HG03460 (cell line): ENCODE results near the gene NIFK.
"Not testable (repeated sequence)": the region's sequence is repeated elsewhere in the genome, so short reads cannot be mapped to it uniquely, and the experiment has no call there.

Experiments used
- ATAC-seq: cut with Tn5 transposase; IDR thresholded peaks from one replicate; pipeline ENCODE4 v1.9.1; 2021; ENCODE audit not compliant: unreplicated experiment

The NIFK gene

DNA sequence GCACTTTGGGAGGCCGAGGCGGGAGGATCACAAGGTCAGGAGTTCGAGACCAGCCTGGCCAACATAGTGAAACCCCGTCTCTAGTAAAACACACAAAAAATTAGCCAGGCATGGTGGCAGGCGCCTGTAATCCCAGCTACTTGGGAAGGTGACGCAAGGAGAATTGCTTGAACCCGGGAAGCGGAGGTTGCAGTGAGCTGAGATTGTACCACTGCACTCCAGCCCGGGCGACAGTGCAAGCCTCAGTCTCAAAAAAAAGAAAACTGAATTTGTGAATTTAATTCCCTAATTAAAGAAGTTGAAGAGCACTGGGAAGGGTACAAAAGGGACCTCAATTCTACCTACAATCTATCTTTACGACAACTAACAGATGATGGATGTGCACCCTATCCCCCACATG lies 2.1 kb downstream of the NIFK start:
- not testable (repeated sequence) for ATAC-seq

DNA sequence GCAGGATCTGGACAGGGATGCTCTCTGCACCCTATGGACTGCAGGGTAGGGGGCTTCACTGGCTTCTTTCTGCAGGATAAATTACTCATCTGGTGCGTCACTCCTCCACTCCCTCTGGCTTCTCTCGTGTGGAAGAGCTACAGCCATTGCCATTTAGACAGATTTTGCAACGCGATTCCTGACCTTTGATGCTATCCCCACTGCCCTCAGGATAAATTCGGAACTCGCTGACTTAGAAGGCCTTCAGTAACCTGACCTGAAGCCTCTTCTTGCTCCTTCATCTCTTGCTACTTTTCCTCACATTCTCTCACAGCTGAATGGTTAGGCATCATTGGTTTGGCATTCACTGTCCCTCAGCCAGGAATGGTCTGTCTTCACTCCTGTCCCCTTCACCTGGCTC lies 5.3 kb downstream of the NIFK start:
- ATAC-seq = no peak

DNA sequence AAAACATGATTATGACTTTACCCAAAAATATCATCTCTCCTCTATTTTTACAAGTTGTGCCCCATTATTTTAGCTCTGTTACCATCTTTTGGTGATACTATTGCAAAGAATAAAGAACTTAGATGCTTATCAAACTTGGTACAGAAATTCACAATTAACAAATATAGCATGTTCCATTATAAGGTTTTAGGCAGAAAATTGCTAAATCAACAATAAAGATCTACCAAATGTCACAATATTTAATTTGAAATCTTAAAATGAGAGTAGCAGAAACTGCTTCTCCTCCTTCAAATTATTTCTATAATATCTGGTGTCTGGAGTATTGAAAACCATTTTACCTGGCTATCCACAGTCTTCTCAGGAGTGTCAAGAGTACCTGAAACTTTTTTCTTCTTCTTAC lies 8.7 kb downstream of the NIFK start:
- ATAC-seq = no peak

DNA sequence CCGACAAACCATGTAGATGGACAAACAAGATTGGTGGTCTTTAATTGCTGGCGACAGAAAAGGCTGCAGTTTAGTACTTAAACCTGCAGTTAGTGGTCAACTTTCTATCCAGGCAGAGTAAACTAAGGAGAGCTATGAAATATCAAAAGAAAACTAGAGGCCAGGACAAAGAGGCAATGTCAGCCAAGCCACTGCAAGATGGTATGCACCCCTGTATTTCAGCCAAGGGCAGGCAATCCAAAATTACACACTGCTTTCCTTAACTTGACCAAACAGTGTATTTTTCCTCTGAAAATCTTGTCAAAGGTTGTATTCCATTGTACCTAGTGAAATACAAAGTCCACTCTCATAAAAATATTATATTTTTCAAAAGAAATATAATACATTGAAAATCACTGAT lies 9.3 kb downstream of the NIFK start:
- ATAC-seq = no peak

DNA sequence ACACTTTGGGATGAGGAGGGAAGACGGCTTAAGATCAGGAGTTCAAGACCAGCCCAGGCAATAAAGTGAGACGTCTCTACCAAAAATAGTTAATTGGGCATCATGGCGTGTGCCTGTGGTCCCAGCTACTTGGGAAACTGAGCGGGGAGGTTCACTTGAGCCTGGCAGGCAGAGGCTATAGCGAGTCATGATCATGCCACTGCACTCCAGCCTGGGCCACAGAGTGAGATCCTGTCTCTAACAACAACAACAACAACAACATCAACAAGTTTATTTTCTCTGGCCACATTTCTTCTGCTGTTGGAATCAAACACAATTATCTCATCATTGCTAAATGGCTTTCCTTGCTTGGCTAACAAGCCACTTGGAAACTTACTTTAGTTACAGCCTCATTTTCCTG lies 13.4 kb downstream of the NIFK start:
- no peak for ATAC-seq

DNA sequence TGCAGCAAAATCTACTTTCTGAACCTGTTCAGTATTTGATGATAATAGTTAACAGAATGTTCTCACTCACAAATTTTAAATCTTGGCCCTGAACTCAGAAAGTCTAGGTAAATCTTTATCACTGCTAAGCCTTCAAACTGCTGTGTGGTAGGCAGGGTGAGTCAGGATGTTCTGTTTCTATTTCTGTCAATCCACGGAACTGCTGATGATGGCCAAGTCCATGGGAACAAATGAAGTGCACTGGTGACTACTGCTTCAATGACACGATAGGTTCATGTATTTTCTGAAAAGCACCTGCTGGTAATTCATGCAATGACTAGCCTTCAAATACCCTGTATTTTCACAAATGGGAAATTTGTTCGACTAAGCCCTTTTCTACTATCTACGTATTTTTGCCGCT lies 14.2 kb downstream of the NIFK start:
- no peak for ATAC-seq

DNA sequence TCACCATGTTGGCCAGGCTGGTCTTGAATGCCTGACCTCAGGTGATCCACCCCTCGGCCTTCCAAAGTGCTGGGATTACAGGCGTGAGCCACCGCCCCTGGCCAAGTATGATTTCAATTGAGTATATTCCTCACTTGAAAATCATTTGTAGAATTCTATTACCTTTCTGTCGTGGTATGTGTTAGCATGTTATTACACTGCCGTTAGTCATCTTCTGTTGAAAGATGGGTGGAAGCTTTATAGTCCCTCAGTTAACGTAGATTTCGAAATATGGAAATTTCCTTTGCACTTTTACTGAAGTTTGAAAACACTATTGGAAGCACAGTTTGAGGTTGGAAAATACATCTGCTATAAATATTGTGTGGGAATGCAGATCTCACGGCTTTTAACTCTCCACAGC lies 14.7 kb downstream of the NIFK start:
- ATAC-seq = no peak

DNA sequence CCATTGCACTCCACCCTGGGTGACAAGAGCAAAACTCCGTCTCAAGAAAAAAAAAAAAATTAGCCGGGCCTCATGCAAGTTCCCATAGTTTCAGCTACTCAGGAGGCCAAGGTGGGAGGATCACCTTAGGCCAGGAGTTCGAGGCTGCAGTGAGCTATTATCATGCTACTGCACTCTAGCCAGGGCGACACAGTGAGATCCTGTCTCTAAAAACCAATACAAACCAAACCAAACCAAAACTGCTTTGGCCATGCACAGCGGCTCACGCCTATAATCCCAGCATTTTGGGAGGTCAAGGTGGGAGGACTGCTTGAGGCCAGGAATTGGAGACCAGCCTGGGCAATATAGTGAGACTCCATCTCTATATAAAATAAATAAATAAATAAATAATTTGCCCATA lies 19.1 kb downstream of the NIFK start:
- no peak for ATAC-seq

DNA sequence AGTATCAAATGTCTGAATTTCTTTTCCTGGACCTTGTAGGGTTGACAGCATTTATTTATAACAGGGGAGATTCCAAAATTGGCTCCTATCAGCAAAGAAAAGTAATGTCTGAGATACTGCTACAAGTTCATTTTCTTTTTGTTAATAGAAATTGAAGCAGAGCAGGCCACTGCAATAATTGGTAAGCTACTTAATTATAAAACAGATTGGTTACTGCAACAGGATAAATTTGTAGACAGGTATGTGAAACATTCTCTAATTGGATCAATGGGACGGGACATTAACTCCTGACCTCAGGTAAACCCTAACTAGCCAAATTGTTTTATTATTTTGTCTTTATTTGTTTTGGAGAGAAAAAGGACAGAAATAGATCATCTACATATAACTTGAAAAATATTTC lies 20.5 kb downstream of the NIFK start:
- ATAC-seq = no peak

DNA sequence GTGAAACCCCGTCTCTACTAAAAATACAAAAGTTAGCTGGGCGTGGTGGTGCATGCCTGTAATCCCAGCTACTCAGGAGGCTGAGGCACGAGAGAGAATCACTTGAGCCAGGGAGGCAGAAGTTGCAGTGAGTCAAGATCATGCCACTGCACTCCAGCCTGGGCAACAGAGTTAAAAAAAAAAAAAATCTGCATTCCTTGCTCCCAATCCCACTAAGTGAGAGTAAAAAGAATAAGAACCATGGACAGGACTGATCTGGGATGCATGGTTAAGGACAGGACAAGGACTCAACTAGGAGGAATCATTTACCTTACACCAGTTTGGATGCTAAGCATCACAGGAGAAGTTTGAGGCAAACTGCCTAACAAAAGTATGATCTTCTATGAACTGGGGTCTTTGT lies 25.2 kb downstream of the NIFK start:
- not testable (repeated sequence) for ATAC-seq

DNA sequence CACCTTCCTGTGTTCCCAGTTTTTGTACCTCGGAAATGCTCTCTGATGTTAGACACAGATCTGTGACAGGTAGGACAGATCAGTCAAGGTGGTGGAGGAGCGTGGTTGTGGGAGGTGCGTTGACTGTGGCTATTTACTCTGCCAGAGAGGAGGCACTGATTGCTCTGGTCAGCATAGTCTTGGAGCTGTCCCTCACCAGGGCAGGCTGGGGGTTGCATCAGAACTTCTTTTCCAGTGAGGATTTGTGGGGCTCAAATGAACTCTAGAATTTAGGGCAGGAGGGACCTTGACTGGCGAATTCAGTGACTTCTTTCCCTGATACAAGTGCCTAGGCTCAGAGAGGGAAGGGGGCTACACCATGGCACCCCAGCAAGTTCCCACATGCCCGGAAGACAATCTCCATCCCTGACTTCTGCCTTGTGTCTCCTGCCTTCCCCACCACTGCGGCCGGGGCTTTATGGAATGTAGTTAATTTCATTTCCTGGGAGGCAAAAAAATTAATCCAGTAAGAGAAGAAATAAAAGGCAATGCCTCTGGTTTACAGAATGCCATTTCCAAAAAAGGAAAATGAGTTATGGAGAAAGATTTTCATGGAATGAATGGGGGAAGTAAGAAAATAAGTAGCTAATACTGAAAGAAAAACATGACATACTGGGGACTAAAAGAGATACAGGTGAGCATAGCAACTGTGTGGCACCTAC lies 26.1 kb downstream of the NIFK start:
- ATAC-seq = no peak

DNA sequence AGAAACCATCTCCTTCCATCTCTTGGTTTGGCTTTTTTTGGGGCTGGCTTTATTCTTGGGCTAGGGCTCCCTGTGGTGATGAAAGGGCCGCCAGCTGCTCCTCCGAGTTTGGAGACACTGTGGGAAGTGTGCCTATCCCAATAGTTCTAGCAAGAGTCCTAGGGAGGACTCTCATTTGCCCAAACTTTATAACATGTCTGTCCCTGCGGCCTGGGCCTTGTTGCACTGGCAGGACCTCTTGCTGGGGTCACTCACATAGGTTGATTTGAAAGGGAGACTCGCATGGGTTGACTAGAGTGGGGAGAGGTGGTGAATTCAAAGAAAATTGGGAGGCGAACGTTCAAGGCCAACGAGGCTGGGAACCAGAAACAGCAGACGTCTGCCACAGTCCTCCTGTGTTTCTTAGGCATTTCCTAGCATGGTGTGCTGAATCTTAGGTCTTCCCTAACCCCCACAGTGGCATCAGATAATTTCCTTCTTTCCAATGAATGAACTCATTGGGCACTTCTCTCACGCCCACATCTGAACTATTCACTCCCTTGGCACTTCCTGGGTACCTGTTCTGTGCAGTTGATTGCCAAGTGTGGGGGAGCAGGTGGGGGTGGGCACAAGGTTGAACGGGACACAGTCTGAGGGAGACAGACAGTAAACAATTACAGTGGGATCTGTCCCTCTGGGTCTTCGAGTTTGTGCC lies 26.8 kb downstream of the NIFK start:
- ATAC-seq = no peak

DNA sequence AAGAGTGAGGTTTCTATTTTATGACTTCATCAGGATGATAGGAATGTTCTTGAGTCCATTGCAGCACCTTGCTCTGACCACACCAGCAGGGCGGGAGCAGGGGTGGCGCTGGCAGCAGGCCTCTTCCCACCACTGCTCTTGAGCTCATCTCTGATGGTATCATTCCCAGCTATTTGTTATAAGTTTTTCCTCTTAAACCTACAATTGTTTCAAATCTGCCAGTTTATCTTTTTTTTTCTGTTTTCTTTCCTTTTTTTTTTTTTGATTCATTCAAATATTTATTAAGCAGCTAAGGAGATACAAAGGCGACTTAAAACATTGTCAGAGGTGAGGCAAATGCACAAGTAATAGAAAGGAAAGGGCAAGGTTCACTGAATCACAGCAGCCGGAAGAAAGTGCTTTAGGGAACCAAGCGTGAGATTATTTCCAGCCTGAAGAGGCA lies 28.7 kb downstream of the NIFK start:
- no peak for ATAC-seq

DNA sequence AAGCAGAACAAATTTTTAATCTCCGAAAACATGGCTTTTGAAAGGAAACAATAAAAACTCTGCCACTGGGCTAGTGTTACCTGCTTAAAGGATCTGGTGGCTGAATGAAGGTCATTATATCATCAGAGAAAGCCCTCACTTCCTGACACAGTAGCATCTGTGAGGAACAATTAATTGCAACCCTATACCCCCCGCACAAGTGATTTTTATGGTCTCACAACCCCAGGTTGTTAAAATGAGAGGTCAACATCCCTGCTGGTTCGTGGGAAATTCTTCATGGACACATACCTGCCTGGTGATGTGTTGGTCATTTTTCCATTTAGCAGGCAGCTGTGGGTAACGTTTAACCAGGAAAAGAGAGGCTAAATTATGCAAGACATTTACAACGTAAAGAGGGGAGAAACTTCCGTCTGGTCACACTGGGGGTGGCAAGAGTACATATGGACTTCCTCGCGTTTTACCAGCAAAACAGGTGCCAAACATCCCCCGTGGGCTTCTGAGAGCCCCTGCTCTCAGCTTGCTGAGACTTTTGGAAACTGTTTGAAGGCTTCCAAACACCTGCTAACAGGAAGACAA lies 29.2 kb downstream of the NIFK start:
- ATAC-seq = no peak

DNA sequence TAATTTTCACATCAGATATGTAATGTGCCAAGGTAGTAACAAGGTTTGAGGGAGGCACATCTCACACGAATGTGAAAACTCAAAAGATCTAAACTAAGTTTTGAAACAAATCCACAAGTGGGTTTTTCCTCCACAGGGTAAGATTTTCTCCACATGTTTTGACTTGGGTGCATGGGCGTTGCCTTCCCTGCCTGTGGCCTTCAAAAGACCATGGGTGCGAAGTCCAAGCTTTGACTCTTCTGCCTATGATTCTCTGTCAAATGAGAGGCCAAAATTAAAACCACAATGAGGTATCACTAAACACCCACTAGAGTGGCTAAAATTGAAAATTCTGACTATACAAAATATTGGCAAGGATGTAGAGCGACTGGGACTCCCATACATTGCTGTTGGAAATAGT lies 30.7 kb downstream of the NIFK start:
- ATAC-seq = no peak

DNA sequence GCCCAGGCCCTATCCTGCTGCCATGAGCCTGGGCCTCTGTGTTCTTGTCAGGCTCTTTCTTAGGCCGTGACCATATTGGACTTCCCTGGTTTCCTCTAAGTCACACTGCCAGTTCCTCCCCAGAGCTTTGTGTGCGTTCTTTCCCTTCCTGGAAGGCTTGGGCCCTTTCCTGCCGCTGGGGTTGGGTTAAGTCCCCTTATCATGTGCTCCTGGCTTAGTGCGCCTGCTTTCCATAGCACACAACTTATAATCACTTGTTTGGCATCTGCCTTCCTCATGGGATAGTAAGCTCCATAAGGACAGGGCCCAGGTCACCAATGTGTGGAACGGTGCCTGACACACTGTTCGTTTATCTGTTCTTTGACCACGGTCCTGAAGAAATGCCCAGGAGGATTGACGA lies 31.3 kb downstream of the NIFK start:
- ATAC-seq = no peak

DNA sequence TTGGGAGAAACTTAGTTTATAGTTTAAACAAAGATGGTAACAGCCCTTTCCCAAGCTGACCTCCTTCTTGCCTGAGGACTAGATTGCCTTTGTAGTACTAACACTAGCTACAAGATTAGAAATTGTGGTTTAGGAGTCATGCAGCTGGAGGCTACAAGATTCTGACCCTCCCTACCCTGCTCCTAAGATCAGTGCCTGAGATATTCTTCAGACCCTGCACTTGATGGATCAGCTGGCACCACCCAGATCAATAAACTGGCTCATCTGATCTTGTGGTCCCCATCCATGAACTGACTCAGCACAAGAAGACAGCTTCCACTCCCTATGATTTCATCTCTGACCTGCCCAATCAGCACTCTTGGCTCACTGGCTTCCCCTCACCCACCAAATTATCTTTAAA lies 34.9 kb downstream of the NIFK start:
- ATAC-seq = not testable (repeated sequence)

DNA sequence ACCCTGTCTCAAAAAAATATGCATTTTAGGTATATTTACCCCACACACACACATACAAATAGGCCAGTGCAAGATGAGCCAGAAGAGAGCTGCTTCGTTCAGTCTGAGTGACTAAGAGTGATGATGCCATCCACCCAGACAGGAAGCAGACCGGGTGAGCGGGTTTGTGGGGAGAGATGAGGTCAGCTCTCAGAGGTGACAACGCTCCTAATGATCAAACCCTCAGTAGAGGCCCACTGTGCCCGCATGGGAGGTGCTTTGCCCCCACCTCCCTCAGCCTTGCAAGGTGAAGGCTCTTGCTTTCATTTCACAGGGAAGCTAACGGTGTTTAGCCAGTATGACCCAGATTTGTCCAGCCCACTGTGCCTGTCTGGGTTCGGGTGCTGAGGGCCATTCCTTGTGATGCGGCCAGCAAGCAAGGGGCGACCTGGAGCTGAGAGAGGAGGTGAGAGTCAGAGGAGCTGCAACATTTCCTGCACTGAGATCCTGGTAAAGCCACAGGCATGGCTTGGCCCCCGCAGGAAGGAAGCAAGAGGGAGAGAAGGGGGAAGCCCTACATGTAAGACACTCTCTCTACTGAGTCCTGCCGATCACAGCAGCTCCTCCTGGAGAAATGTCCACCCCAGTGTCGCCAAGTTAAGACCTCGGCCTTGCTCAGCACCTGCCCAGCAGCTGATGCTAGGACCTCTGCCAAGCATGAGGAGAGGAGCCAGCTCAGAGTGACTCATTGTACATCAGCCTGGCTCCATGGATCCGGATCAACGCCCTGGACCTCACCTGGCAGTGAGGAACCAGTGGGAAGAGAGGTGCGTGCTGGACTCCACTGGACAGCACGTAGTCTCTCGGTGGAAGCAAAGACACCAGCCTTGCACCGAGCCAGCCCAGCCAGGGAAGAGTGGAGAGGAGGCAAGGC lies 37.0 kb downstream of the NIFK start:
- ATAC-seq = peak; percentile 98

DNA sequence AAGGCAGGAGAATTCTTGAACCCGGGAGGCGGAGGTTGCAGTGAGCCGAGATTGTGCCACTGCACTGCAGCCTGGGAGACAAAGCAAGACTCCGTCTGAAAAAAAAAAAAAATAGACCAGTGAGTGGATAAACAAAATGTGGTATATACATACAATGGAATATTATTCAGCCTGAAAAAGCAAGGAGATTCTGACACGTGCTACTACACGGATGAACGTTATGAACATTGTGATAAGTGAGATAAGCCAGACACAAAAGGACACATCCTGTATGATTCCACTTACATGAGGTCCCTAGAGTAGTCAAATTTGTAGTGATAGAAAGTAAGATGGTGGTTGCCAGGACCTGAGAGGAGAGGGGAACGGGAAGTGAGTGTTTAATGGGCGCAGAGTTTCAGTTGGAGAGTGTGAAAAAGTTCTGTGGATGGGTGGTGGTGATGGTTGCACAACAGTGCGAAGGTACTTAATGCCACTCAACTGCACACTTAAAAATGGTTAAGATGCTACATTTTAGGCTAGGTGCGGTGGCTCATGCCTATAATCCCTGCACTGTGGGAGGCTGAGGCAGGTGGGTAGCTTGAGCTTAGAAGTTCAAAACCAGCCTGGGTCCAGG lies 38.3 kb downstream of the NIFK start:
- no peak for ATAC-seq

DNA sequence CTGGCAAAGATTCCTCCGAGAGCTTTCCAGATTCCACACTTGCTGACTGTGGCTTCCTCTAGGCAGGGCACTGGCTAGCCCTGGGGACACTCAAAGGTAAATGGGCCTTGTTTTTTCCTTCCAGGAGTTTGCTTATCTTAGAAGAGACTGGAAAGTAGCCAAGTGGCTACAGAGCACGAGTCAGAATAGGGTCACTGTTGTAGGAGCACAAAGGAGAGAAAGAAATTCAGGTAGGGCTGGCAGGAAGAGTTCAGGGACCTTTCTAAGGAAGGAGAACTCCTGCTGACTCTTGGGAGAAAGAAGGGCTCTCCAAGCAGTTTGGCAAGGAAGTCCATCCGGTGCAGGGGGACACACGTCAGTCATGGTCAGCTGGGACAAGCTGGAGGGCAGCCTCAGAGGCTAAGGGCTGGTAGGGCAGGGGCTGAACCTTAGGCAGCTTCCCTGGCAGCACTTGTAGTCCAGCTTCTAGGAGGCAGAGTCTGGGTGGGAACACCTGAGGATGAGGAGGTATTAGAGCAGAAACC lies 39.5 kb downstream of the NIFK start:
- no peak for ATAC-seq

DNA sequence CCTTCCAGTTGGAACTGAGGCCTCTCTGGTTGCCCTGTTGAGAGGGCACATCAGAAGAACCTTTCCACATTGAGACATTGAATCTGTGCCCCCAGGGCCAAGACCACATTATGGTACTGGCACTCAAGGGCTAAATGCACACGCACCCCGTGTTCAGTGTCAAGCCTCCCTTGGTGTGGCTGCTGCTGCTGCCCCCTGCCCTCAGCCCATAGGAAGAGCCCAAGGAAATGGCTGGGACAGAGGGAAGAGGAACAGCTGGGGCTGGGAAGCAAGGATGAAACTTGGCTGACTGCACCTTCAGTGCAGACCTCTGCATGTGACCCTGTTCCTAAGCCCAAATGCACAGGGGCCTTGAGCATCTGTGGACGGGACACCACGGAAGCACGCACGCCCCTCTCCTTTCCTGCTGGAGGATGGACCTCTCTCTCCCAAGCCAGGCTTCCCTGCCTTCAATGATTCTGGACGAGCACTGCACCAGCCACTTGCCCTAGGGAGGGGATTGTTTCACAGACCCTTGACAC lies 40.2 kb downstream of the NIFK start:
- ATAC-seq = no peak
